Spleen (tissue), 13 donors: Measurements from ENCODE around the gene PDE1C. TPM values are rescaled to one million over a fixed set of nuclear protein-coding genes. Genes with fewer than 3 reads are reported as not detected.
A peak's percentile ranks its signal among the peaks of the same experiment; 100 is the strongest.

Source experiments
- DNase-seq: peaks from one replicate; pipeline ENCODE4 v3.0.0-alpha.2; 2020
- H3K27ac ChIP-seq, 8 donors: fragments of 200-600 bp; sonication (generic) in 7 of 8; 1 replicate in 4 of 8; 2 replicates in 4 of 8; pipeline versions ENCODE4 v1.5.0 to v1.8.0; 2016 to 2021; ENCODE audit warnings: inconsistent platforms in 4 of 8, mild to moderate bottlenecking in 4 of 8, moderate library complexity in 1 of 8
- H3K27me3 ChIP-seq, 7 donors: fragments of 200-600 bp; sonication (generic) in 6 of 7; replicated peaks in 1 of 7; 1 replicate in 4 of 7; 2 replicates in 3 of 7; pipeline versions ENCODE4 v1.5.0 to v1.8.0; 2016 to 2021; ENCODE audit warnings: inconsistent platforms in 3 of 7, mild to moderate bottlenecking in 1 of 7
- H3K36me3 ChIP-seq, 6 donors: fragments of 200-600 bp; sonication (generic) in 5 of 6; 1 replicate in 4 of 6; 2 replicates in 2 of 6; pipeline versions ENCODE4 v1.5.0 to v1.8.0; 2016 to 2021; ENCODE audit warnings: inconsistent platforms in 2 of 6
- H3K4me1 ChIP-seq, 6 donors: fragments of 200-600 bp; sonication (generic) in 5 of 6; 1 replicate in 3 of 6; 2 replicates in 3 of 6; pipeline versions ENCODE4 v1.5.0 to v1.8.0; 2016 to 2021; ENCODE audit warnings: inconsistent platforms in 3 of 6
- H3K4me3 ChIP-seq, 8 donors: fragments of 200-600 bp; sonication (generic) in 7 of 8; 1 replicate in 4 of 8; 2 replicates in 4 of 8; pipeline versions ENCODE4 v1.5.0 to v1.8.0; 2016 to 2021; ENCODE audit warnings: inconsistent platforms in 4 of 8, mild to moderate bottlenecking in 4 of 8, moderate library complexity in 2 of 8
- H3K9me3 ChIP-seq, 8 donors: fragments of 200-600 bp; sonication (generic) in 7 of 8; 1 replicate in 4 of 8; 2 replicates in 4 of 8; pipeline versions ENCODE4 v1.5.0 to v1.8.0; 2016 to 2021; ENCODE audit warnings: inconsistent platforms in 4 of 8
- POLR2A ChIP-seq, 3 donors: fragments of 450-650 bp; IDR thresholded peaks; one replicate each; pipeline ENCODE4 v1.5.1; 2017; ENCODE audit warnings: antibody characterized with exemption in 3 of 3, mild to moderate bottlenecking in 1 of 3
- POLR2AphosphoS5 ChIP-seq, 3 donors: sonication (generic); formaldehyde crosslinking; IDR thresholded peaks; one replicate each; pipeline ENCODE4 v1.5.1; 2017; ENCODE audit warnings: antibody characterized with exemption in 3 of 3
- WGBS, 5 donors: extraction: QIAGEN DNeasy Blood & Tissue Kit in 3 of 5; methylation state at CpG; one replicate each; pipeline versions ENCODE4 v1.1.5 to v1.1.7; 2013 to 2018; 5-methylcytosine and 5-hydroxymethylcytosine counted together
- intact Hi-C: fragments of 100-400 bp; cut with DNase I; formaldehyde crosslinking; loops from one replicate; pipeline ENCODE4 v1.15.0; 2023; ENCODE audit warnings: low total_unique reads
- long read RNA-seq, 2 donors: transcript quantifications; one replicate each; lab custom pipeline, GENCODE V29; 2026
- polyA plus RNA-seq, 3 donors: library from polyadenylated mRNA; stranded (reverse); fragments of 200-250 nt; gene quantifications; one replicate each; pipeline ENCODE4 v1.2.1, GENCODE V29; 2013
- total RNA-seq, 7 donors: library from RNA; depleted of rRNA in 3 of 7; stranded (reverse); fragments of >200 nt in 3 of 7; fragmentation: NEBNext Ultra II Directional in 4 of 7; extraction: Animal tissue kit (Norgen Biotek cat#: 25700) in 4 of 7; gene quantifications; one replicate each; pipeline versions ENCODE4 v1.1.0 to v1.2.1, GENCODE V29; 2016 to 2021
- TF ChIP-seq, protein P1 (sequence below), 11 experiments: fragments of 200-600 bp in 7 of 11; fragments of 450-650 bp in 4 of 11; sonication (generic) in 4 of 11; IDR thresholded peaks in 8 of 11; conservative IDR thresholded peaks in 3 of 11; 1 replicate in 7 of 11; 2 replicates in 4 of 11; pipeline versions ENCODE4 v1.4.0 to v1.8.0; 2016 to 2021; ENCODE audit warnings: antibody characterized with exemption in 11 of 11, inconsistent platforms in 4 of 11, mild to moderate bottlenecking in 1 of 11
- donor health status: healthy with polysubstance abuse.
- donor health status: DM: no; HTN: no; CAD: no; lungs with moderate emphysema.
- donor health status: DM: no; HTN: no; CAD: no.
- donor health status: Bipolar disorder and iron deficiency.
- donor health status: healthy.
- donor health status: DM: no; HTN: no; CAD: no.
- donor health status: DM: yes; HTN: yes; CAD: no.

Gene PDE1C
- total RNA-seq: 1 to 10 TPM in 6 of 7 donors, under 1 TPM in 1; 0.94 to 3.3 (median 2.1) TPM
- polyA plus RNA-seq: under 1 TPM; 0.53 to 0.67 (median 0.65) TPM
- long read RNA-seq, donor 1: 0 reads
- long read RNA-seq, donor 2: 0 reads

DNA sequence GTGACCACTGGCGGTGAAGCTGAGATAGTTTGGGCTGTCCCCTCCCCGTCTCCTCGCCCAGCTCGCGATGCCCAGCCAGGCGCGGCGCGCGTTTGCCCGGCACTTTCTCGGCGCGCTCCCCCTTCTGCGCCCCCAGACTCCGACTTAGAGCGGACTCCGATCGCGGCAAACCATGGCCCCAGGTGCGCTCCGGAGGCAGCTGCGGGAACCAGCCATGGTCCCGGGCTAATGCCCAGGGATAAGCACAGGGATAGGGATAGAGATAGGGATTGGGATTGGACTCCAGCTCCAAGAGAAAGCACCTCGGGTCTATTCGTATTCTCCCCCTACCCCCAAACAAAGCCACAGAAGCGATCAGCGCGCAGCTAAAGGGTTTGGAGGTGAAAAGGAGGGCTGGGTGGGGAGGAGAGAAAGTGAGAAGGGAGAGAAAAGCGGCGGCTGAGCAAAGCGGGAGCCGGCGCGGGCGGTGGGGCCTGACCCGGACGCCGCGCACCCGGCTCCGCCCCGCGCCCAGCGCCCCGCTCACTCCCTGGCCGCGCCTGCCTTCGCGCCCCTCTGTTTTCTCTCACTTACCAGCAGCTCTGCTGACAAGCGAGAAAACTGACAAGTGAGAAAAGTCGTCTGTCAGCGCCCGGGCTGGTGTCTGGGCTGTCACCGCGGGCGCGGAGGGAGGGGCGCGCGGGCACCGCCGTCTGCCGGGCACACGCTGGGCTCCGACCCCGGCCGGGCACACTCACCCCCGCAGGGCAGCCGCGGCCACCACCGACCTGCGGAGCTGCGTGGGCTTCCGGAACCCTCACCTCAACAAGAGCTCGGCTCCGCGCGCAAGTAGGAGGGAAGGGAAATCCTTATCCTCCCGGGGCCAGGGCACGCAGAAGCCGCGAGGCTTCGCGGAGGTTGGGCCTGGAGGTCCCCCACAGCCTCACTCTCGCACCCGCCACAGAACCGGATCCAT lies at the start of gene PDE1C:
PDE1C (minus strand) TSS at position 2 of the 955 bp plus-strand sequence.
- H3K36me3 ChIP-seq: no peaks in the 10 kb centered on the region
- H3K4me1 ChIP-seq: peaks cover 0 to 14% (median 4%) of the 10 kb centered on the region in 6 donors
- no peak for TF ChIP-seq POLR2AphosphoS5 (IDR thresholded peaks at IDR 0.05)
- TF ChIP-seq, protein P1, sequence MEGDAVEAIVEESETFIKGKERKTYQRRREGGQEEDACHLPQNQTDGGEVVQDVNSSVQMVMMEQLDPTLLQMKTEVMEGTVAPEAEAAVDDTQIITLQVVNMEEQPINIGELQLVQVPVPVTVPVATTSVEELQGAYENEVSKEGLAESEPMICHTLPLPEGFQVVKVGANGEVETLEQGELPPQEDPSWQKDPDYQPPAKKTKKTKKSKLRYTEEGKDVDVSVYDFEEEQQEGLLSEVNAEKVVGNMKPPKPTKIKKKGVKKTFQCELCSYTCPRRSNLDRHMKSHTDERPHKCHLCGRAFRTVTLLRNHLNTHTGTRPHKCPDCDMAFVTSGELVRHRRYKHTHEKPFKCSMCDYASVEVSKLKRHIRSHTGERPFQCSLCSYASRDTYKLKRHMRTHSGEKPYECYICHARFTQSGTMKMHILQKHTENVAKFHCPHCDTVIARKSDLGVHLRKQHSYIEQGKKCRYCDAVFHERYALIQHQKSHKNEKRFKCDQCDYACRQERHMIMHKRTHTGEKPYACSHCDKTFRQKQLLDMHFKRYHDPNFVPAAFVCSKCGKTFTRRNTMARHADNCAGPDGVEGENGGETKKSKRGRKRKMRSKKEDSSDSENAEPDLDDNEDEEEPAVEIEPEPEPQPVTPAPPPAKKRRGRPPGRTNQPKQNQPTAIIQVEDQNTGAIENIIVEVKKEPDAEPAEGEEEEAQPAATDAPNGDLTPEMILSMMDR (IDR thresholded peaks at IDR 0.05 in 8 of 11, conservative IDR thresholded peaks at IDR 0.05 in 3 of 11): no peak
- no peak for TF ChIP-seq POLR2A (IDR thresholded peaks at IDR 0.05)
- peak within 1 kb of the TSS in 7 of 8 donors; percentile 2 to 56 (median 28) for H3K4me3 ChIP-seq
- WGBS, 5 donors: 3 to 9% (median 5%) methylated on average over 73 to 88 of the region's 88 CpGs
- intact Hi-C loops: no loop called here
- no peaks in the 10 kb centered on the region for H3K9me3 ChIP-seq
- H3K27ac ChIP-seq: no peak within 1 kb of the TSS
- H3K27me3 ChIP-seq: peaks cover 2 to 60% (median 24%) of the 10 kb centered on the region in 7 donors
- no peak for DNase-seq

DNA sequence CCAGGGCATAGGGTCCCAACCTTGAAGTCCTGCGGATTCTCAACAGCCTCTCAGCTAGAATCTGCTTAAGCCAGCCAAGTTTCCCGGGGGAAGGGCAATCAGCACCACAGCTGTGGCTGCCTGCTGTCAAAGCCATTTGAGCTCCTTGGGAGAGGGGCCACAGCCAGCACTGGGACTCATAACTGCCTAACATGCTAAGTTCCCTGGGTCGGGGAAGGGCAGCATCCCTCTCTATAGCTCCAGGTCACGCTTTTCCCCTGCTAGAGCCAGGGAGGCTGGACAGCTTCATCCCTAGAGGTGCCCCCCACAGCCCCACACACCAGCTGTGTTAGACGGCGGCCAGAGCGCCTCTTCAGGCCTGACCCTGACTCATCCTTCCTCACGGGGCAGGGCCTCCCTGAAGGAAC lies 49.6 kb upstream of the PDE1C start:
- 77 to 90% (median 84%) methylated on average over 3 to 8 of the region's 8 CpGs for WGBS, 5 donors
- H3K9me3 ChIP-seq: peaks cover 0 to 32% (median 21%) of the 10 kb centered on the region in 8 donors
- no peak for TF ChIP-seq POLR2A (IDR thresholded peaks at IDR 0.05)
- H3K27ac ChIP-seq: no peak overlapping the region
- no peaks in the 10 kb centered on the region for H3K4me1 ChIP-seq
- DNase-seq: no peak
- intact Hi-C loops: no loop called here
- no peaks in the 10 kb centered on the region for H3K27me3 ChIP-seq
- no peak overlapping the region for H3K4me3 ChIP-seq
- no peaks in the 10 kb centered on the region for H3K36me3 ChIP-seq

DNA sequence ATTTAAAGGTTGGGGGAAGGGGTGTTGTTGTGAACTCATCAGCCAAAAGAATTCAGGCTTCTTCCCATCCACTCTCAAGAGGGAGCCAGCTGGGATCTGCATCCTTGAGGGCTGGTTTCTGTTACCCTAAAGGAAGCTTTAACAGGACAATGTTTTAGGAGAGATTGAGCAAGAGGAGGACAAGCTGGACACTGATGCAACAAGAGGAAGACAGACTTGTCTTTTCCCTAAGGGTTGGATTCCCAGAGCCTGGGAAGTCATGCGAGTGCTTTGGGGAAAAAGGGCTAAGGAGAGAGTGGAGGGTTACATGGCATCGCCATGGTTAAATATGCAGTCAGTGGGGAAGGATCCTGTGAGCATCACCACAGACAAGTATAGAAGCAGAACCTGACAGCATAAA lies 47.6 kb upstream of the PDE1C start:
- intact Hi-C loops: no loop called here
- no peak for DNase-seq
- WGBS, 5 donors: 58 to 90% (median 65%) methylated on average over 2 of the region's 2 CpGs

DNA sequence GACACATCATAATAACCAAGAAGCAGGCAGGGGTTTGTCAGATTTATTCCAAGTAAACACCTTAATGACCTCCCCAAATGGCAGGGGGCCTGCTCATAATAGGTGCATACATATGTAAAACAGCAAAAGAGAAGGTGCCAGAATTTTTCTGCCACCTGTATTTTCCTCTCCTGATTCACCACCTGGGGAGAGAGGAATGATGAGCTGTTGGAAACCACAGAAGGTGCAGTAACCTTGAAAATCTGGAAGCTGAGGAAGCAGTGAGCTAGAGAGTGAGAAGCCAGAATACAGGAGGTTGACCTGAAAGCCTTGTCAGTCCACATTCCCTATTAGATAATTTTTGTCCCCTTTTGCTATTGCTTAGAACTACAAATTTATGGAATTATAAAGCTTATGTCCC lies 46.2 kb upstream of the PDE1C start:
- no peak overlapping the region for H3K27ac ChIP-seq
- H3K9me3 ChIP-seq: peaks cover 0 to 32% (median 22%) of the 10 kb centered on the region in 8 donors
- H3K27me3 ChIP-seq: no peaks in the 10 kb centered on the region
- H3K4me3 ChIP-seq: no peak overlapping the region
- TF ChIP-seq POLR2A (IDR thresholded peaks at IDR 0.05): no peak
- TF ChIP-seq, protein P1 (IDR thresholded peaks at IDR 0.05 in 8 of 11, conservative IDR thresholded peaks at IDR 0.05 in 3 of 11): no peak
- no peak for TF ChIP-seq POLR2AphosphoS5 (IDR thresholded peaks at IDR 0.05)
- H3K4me1 ChIP-seq: no peaks in the 10 kb centered on the region
- DNase-seq: no peak
- no peaks in the 10 kb centered on the region for H3K36me3 ChIP-seq
- intact Hi-C loops: no loop called here

More for the DNA sequence above, 47.6 kb upstream of the PDE1C start:
- Histone ChIP-seq H3K9me3 (peaks cover 0 to 25% (median 19%) of the 10 kb centered on the region in 8 donors), H3K4me1 (no peaks in the 10 kb centered on the region), H3K27ac (no peak overlapping the region), H3K4me3 (no peak overlapping the region), H3K36me3 (no peaks in the 10 kb centered on the region), H3K27me3 (no peaks in the 10 kb centered on the region)
- TF ChIP-seq POLR2A (IDR thresholded peaks at IDR 0.05) (no peak), POLR2AphosphoS5 (IDR thresholded peaks at IDR 0.05) (no peak)
- TF ChIP-seq, protein P1 (IDR thresholded peaks at IDR 0.05 in 8 of 11, conservative IDR thresholded peaks at IDR 0.05 in 3 of 11): no peak
